Type B pancreatic cell (in vitro differentiated cells): ENCODE measurements around the gene CD63. TPM values are rescaled to one million over a fixed set of nuclear protein-coding genes. Genes with fewer than 3 reads are reported as not detected.

Source experiments
- DNase-seq: peaks from one replicate; pipeline ENCODE4 v3.0.0; 2021; ENCODE audit warnings: mixed read lengths; ENCODE audit not compliant: unreplicated experiment; ENCODE audit errors: extremely low spot score
- H3K27ac Mint-ChIP-seq: 2 replicates; pipeline ENCODE4 v1.8.0; 2021; ENCODE audit warnings: mild to moderate bottlenecking, mixed read lengths
- H3K27me3 Mint-ChIP-seq: 2 replicates; pipeline ENCODE4 v1.8.0; 2021; ENCODE audit warnings: mixed read lengths
- H3K36me3 Mint-ChIP-seq: 2 replicates; pipeline ENCODE4 v1.8.0; 2021; ENCODE audit warnings: mixed read lengths
- H3K4me1 Mint-ChIP-seq: one replicate; pipeline ENCODE4 v1.8.0; 2021; ENCODE audit warnings: mixed read lengths; ENCODE audit not compliant: unreplicated experiment
- H3K4me3 Mint-ChIP-seq: 2 replicates; pipeline ENCODE4 v1.8.0; 2021; ENCODE audit warnings: mild to moderate bottlenecking, mixed read lengths
- H3K9me3 Mint-ChIP-seq: 2 replicates; pipeline ENCODE4 v1.8.0; 2021; ENCODE audit warnings: mixed read lengths
- total RNA-seq: library from RNA; stranded (reverse); gene quantifications from 2 replicates; pipeline ENCODE4 v1.2.1, GENCODE V29; 2021; ENCODE audit warnings: low replicate concordance
- TF ChIP-seq, protein P1 (sequence below): fragments of 200-600 bp; sonication (generic); conservative IDR thresholded peaks from 2 replicates; pipeline ENCODE4 v1.5.0; 2021; ENCODE audit warnings: antibody characterized with exemption, mild to moderate bottlenecking

Gene CD63
- total RNA-seq, 1 donor from 2014 or later = 525 TPM

- peaks cover 3% of the 10 kb centered on the region for H3K36me3 Mint-ChIP-seq
- TF ChIP-seq, protein P1, sequence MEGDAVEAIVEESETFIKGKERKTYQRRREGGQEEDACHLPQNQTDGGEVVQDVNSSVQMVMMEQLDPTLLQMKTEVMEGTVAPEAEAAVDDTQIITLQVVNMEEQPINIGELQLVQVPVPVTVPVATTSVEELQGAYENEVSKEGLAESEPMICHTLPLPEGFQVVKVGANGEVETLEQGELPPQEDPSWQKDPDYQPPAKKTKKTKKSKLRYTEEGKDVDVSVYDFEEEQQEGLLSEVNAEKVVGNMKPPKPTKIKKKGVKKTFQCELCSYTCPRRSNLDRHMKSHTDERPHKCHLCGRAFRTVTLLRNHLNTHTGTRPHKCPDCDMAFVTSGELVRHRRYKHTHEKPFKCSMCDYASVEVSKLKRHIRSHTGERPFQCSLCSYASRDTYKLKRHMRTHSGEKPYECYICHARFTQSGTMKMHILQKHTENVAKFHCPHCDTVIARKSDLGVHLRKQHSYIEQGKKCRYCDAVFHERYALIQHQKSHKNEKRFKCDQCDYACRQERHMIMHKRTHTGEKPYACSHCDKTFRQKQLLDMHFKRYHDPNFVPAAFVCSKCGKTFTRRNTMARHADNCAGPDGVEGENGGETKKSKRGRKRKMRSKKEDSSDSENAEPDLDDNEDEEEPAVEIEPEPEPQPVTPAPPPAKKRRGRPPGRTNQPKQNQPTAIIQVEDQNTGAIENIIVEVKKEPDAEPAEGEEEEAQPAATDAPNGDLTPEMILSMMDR = no peak
- H3K4me3 Mint-ChIP-seq = no peak overlapping the region
- DNase-seq = no peak
- H3K27ac Mint-ChIP-seq = no peak overlapping the region
- H3K4me1 Mint-ChIP-seq = peaks cover 31% of the 10 kb centered on the region
- no peaks in the 10 kb centered on the region for H3K9me3 Mint-ChIP-seq
- H3K27me3 Mint-ChIP-seq = no peaks in the 10 kb centered on the region
Measured at GRCh38 chr12:55732288-55732687, 3.5 kb upstream of the CD63 start.

GRCh38 chr12:55729819-55730818, 1.3 kb upstream of the CD63 start:
- H3K36me3 Mint-ChIP-seq = peaks cover 7% of the 10 kb centered on the region
- H3K27me3 Mint-ChIP-seq = no peaks in the 10 kb centered on the region
- peaks cover 32% of the 10 kb centered on the region for H3K4me1 Mint-ChIP-seq
- H3K9me3 Mint-ChIP-seq = no peaks in the 10 kb centered on the region
- DNase-seq = no peak
- H3K4me3 Mint-ChIP-seq = peak overlapping the region; percentile 95
- peak overlapping the region; percentile 95 for H3K27ac Mint-ChIP-seq
- TF ChIP-seq, protein P1 = no peak

DNA sequence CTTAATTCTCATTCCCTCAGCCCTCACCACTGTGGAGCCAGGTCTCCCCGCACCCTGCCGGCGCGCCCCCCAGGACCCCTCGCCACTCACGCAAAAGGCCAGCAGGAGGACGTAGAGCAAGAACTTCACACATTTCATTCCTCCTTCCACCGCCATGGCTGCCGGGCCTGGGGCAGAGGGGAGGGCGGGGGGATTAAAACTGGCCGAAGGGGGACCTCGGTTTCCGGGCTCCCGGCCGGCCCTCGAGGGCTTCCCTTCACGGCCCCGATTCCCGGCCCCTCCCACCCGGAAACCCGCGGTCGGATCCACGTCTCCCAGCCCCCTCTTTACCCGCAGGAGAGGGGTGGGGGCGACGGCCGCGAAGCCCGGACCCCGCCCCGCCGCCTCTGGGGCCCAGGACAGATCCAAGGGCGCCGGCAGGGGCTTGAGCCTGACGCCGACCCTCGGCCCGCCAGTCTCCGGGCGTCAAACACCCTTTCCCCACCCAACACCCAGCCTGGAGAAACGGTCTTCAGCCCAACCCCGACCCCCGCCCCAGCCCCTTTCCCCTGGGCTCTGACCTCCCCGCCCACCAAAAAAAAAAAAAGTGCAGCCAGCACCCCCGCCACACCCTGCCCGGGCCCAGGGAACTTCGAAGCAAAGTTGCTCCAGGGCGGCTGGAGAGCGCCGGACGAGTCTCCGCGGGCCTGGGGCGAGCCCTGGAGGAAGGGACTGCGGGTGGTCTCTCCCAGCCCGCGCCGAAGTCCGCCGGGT, 447 bp downstream of the CD63 start:
- TF ChIP-seq, protein P1 = peak; percentile 28
- no peak for DNase-seq
- Mint-ChIP-seq H3K27ac (peak overlapping the region; percentile 79), H3K27me3 (no peaks in the 10 kb centered on the region), H3K4me1 (peaks cover 44% of the 10 kb centered on the region), H3K36me3 (peaks cover 16% of the 10 kb centered on the region), H3K9me3 (no peaks in the 10 kb centered on the region), H3K4me3 (peak overlapping the region; percentile 93)

DNA sequence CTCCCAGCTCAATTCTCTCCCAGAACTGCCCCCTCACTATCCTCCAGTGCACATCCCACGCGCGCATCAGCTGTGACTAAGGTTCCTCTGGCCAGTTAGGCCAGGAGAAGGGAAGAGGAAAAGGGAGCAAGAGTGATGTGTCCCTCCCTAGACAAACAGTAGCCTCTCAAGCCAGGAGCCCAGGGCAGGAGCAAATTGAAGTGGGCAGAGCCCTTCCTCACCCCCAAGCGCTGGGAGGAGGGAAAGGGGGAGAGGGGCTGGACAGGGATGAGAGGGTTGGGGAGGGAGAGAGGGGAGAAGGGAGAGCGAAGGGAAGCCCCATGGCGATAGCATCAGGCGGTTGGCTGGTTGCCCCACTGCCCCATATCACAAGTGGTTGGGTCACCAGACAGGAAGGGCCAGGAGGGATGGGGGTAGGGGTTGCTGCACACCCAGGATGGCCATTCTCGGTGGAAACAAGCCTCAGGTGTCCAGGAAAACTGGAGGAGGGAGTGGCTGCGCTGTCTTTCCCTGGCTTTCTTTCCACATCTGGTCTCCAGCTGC, 1.1 kb downstream of the CD63 start:
- peaks cover 16% of the 10 kb centered on the region for H3K36me3 Mint-ChIP-seq
- H3K27ac Mint-ChIP-seq = peak overlapping the region; percentile 79
- no peaks in the 10 kb centered on the region for H3K9me3 Mint-ChIP-seq
- TF ChIP-seq, protein P1 = no peak
- DNase-seq = no peak
- no peaks in the 10 kb centered on the region for H3K27me3 Mint-ChIP-seq
- peaks cover 47% of the 10 kb centered on the region for H3K4me1 Mint-ChIP-seq
- peak overlapping the region; percentile 93 for H3K4me3 Mint-ChIP-seq

DNA sequence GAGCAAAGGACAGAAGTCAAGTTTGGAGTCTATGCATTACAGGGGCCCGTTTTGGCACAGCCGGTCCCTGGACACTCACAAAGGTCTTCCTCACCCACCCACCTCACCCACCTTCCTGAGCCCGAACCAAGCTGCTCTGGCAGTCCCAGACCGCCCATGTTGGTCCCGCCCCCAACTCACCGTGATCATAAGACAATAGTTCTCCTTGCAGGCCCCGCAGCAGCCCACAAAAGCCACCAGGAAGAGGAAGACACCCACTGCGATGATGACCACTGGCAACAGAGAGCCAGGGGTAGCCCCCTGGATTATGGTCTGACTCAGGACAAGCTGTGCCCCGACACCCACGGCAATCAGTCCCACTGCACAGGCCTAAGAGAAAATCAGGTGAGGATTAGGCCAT, 1.8 kb downstream of the CD63 start:
- DNase-seq = no peak
- no peaks in the 10 kb centered on the region for H3K27me3 Mint-ChIP-seq
- H3K9me3 Mint-ChIP-seq = no peaks in the 10 kb centered on the region
- H3K4me1 Mint-ChIP-seq = peaks cover 47% of the 10 kb centered on the region
- TF ChIP-seq, protein P1 = no peak
- peak overlapping the region; percentile 93 for H3K4me3 Mint-ChIP-seq
- peak overlapping the region; percentile 79 for H3K27ac Mint-ChIP-seq
- peaks cover 16% of the 10 kb centered on the region for H3K36me3 Mint-ChIP-seq
